Mesodermal cell (in vitro differentiated cells): ENCODE results near the gene KCND3.

Source experiments
- H3K27ac ChIP-seq: 2 replicates; pipeline ENCODE4 v1.7.0; 2013; ENCODE audit warnings: mild to moderate bottlenecking, low read depth, low read length, moderate library complexity; ENCODE audit not compliant: severe bottlenecking
- H3K36me3 ChIP-seq: 2 replicates; pipeline ENCODE4 v1.7.1; 2013; ENCODE audit warnings: mild to moderate bottlenecking, low read length, moderate library complexity; ENCODE audit not compliant: control insufficient read depth, insufficient read depth
- H3K4me1 ChIP-seq: one replicate; pipeline ENCODE4 v1.7.1; 2013; ENCODE audit warnings: mild to moderate bottlenecking, low read length; ENCODE audit not compliant: insufficient read depth, control insufficient read depth, poor library complexity, severe bottlenecking
- H3K4me3 ChIP-seq: 2 replicates; pipeline ENCODE4 v1.7.0; 2013; ENCODE audit warnings: low read length, control low read depth, mild to moderate bottlenecking; ENCODE audit not compliant: insufficient read depth, poor library complexity, severe bottlenecking; ENCODE audit errors: extremely low read depth
- H3K9me3 ChIP-seq: 2 replicates; pipeline ENCODE4 v1.7.1; 2013; ENCODE audit warnings: mild to moderate bottlenecking, low read length, moderate library complexity; ENCODE audit not compliant: control insufficient read depth
- WGBS, 2 experiments: methylation state at CpG; one replicate each; pipeline ENCODE4 v1.1.5; 2013; ENCODE audit warnings: missing lambda C conversion rate in 2 of 2; ENCODE audit not compliant: insufficient coverage in 2 of 2; 5-methylcytosine and 5-hydroxymethylcytosine counted together

KCND3 gene

GRCh38 chr1:111988743-111989453 lies 570 bp downstream of the KCND3 start:
- H3K4me1 ChIP-seq = peaks cover 9% of the 10 kb centered on the region
- no peak overlapping the region for H3K27ac ChIP-seq
- H3K9me3 ChIP-seq = no peaks in the 10 kb centered on the region
- 4 to 8% methylated on average over 22 to 35 of the region's 51 CpGs for WGBS, 2 experiments
- H3K4me3 ChIP-seq = peak overlapping the region; percentile 38
- no peaks in the 10 kb centered on the region for H3K36me3 ChIP-seq

- H3K4me3 ChIP-seq = no peak overlapping the region
- 43 to 49% methylated on average over 6 to 8 of the region's 8 CpGs for WGBS, 2 experiments
- no peaks in the 10 kb centered on the region for H3K9me3 ChIP-seq
- no peak overlapping the region for H3K27ac ChIP-seq
- no peaks in the 10 kb centered on the region for H3K36me3 ChIP-seq
- peaks cover 9% of the 10 kb centered on the region for H3K4me1 ChIP-seq
Measured at GRCh38 chr1:111988377-111988742, 1.1 kb downstream of the KCND3 start.

GRCh38 chr1:111987502-111987901 lies 2.0 kb downstream of the KCND3 start:
- Histone ChIP-seq H3K9me3 (no peaks in the 10 kb centered on the region), H3K4me3 (no peak overlapping the region), H3K36me3 (no peaks in the 10 kb centered on the region), H3K27ac (no peak overlapping the region), H3K4me1 (peaks cover 9% of the 10 kb centered on the region)
- 68 to 70% methylated on average over 4 of the region's 4 CpGs for WGBS, 2 experiments

- Histone ChIP-seq H3K4me3 (no peak overlapping the region), H3K27ac (no peak overlapping the region), H3K9me3 (no peaks in the 10 kb centered on the region), H3K4me1 (peaks cover 3% of the 10 kb centered on the region), H3K36me3 (no peaks in the 10 kb centered on the region)
- 87 to 89% methylated on average over 6 to 7 of the region's 8 CpGs for WGBS, 2 experiments
Measured at GRCh38 chr1:111983500-111983899, 6.0 kb downstream of the KCND3 start.

- H3K9me3 ChIP-seq = no peaks in the 10 kb centered on the region
- no peaks in the 10 kb centered on the region for H3K36me3 ChIP-seq
- H3K27ac ChIP-seq = no peak overlapping the region
- peaks cover 3% of the 10 kb centered on the region for H3K4me1 ChIP-seq
- no peak overlapping the region for H3K4me3 ChIP-seq
- 94% methylated on average over 28 of the region's 28 CpGs for WGBS, 2 experiments
Measured at GRCh38 chr1:111982428-111982827, 7.0 kb downstream of the KCND3 start.

- no peaks in the 10 kb centered on the region for H3K9me3 ChIP-seq
- no peaks in the 10 kb centered on the region for H3K36me3 ChIP-seq
- H3K4me1 ChIP-seq = peaks cover 3% of the 10 kb centered on the region
- no peak overlapping the region for H3K4me3 ChIP-seq
- H3K27ac ChIP-seq = no peak overlapping the region
- WGBS, 2 experiments = 97% methylated on average over 36 to 37 of the region's 37 CpGs
Measured at GRCh38 chr1:111981871-111982270, 7.6 kb downstream of the KCND3 start.

GRCh38 chr1:111981090-111981489 lies 8.4 kb downstream of the KCND3 start:
- 53 to 60% methylated on average over 3 to 5 of the region's 7 CpGs for WGBS, 2 experiments
- no peaks in the 10 kb centered on the region for H3K9me3 ChIP-seq
- H3K36me3 ChIP-seq = no peaks in the 10 kb centered on the region

GRCh38 chr1:111980686-111981085 lies 8.8 kb downstream of the KCND3 start:
- WGBS, 2 experiments = 69 to 83% methylated on average over 5 to 6 of the region's 6 CpGs
- Histone ChIP-seq H3K9me3 (no peaks in the 10 kb centered on the region), H3K4me1 (peaks cover 3% of the 10 kb centered on the region), H3K27ac (no peak overlapping the region), H3K36me3 (no peaks in the 10 kb centered on the region), H3K4me3 (no peak overlapping the region)

More at GRCh38 chr1:111981090-111981489, 8.4 kb downstream of the KCND3 start:
- H3K27ac ChIP-seq = no peak overlapping the region
- H3K4me3 ChIP-seq = no peak overlapping the region
- H3K4me1 ChIP-seq = peaks cover 3% of the 10 kb centered on the region

GRCh38 chr1:111978695-111979094 lies 10.8 kb downstream of the KCND3 start:
- H3K27ac ChIP-seq = no peak overlapping the region
- no peak overlapping the region for H3K4me3 ChIP-seq
- H3K9me3 ChIP-seq = no peaks in the 10 kb centered on the region
- 83% methylated on average over 1 of the region's 1 CpG; no CpG with 5 or more reads in 1 of the 2 experiments for WGBS, 2 experiments
- no peaks in the 10 kb centered on the region for H3K36me3 ChIP-seq
- H3K4me1 ChIP-seq = peaks cover 3% of the 10 kb centered on the region

GRCh38 chr1:111977378-111977777 lies 12.1 kb downstream of the KCND3 start:
- WGBS, 2 experiments = 79 to 95% methylated on average over 6 of the region's 9 CpGs
- Histone ChIP-seq H3K36me3 (no peaks in the 10 kb centered on the region), H3K9me3 (no peaks in the 10 kb centered on the region), H3K4me1 (peaks cover 3% of the 10 kb centered on the region), H3K4me3 (no peak overlapping the region), H3K27ac (no peak overlapping the region)

- Histone ChIP-seq H3K36me3 (no peaks in the 10 kb centered on the region), H3K27ac (no peak overlapping the region), H3K4me1 (peaks cover 3% of the 10 kb centered on the region), H3K4me3 (no peak overlapping the region), H3K9me3 (no peaks in the 10 kb centered on the region)
- WGBS, 2 experiments = 54 to 73% methylated on average over 3 of the region's 3 CpGs
Measured at GRCh38 chr1:111976842-111977241, 12.6 kb downstream of the KCND3 start.
